K562 (cell line): ENCODE measurements around the gene PHPT1. TPM values are rescaled to one million over a fixed set of nuclear protein-coding genes. Genes with fewer than 3 reads are reported as not detected.
A peak's percentile ranks its signal among the peaks of the same experiment; 100 is the strongest.

ENCODE experiments used
- BRD4 ChIP-seq: fragments of 200-600 bp; sonication (generic); IDR thresholded peaks from 2 replicates; pipeline ENCODE4 v1.6.1; 2017; ENCODE audit warnings: inconsistent platforms
- NR2C2 ChIP-seq, 2 experiments: fragments of 200-800 bp in 1 of 2; sonication (Bioruptor generic) in 1 of 2; sonication (generic) in 1 of 2; formaldehyde crosslinking in 1 of 2; IDR thresholded peaks; 2 replicates each; pipeline versions ENCODE4 v1.6.1 to v1.8.0; 2016 to 2022; ENCODE audit warnings: mild to moderate bottlenecking in 1 of 2, missing compliant biosample characterization in 1 of 2, missing genetic modification characterization in 1 of 2, missing genetic modification reagents in 1 of 2
- PREB ChIP-seq: sonication (generic); formaldehyde crosslinking; IDR thresholded peaks from 2 replicates; pipeline ENCODE4 v1.8.1; 2023; ENCODE audit warnings: mild to moderate bottlenecking, missing genetic modification reagents
- SAFB ChIP-seq: fragments of 200-400 bp; formaldehyde crosslinking; IDR thresholded peaks from 2 replicates; pipeline ENCODE4 v1.6.1; 2017; ENCODE audit warnings: low read depth, low read length, borderline replicate concordance
- SMAD3 ChIP-seq: fragments of 450-650 bp; formaldehyde crosslinking; conservative IDR thresholded peaks from 2 replicates; pipeline ENCODE4 v1.4.0; 2020; ENCODE audit warnings: mild to moderate bottlenecking
- TFAP4 ChIP-seq: sonication (generic); formaldehyde crosslinking; IDR thresholded peaks from 2 replicates; pipeline ENCODE4 v1.8.0; 2022; ENCODE audit warnings: missing genetic modification reagents, mild to moderate bottlenecking, moderate library complexity, borderline replicate concordance
- U2AF1 ChIP-seq: fragments of 200-400 bp; formaldehyde crosslinking; optimal IDR thresholded peaks from 2 replicates; pipeline ENCODE3; 2017; ENCODE audit warnings: mild to moderate bottlenecking, low read depth, low read length, moderate library complexity
- ZBTB1 ChIP-seq: sonication (generic); formaldehyde crosslinking; IDR thresholded peaks from 2 replicates; pipeline ENCODE4 v1.8.1; 2023; ENCODE audit warnings: missing genetic modification reagents, low read depth, mild to moderate bottlenecking, borderline replicate concordance
- ZBTB40 ChIP-seq, 2 experiments: fragments of 450-650 bp in 1 of 2; sonication (generic) in 1 of 2; formaldehyde crosslinking in 1 of 2; IDR thresholded peaks; 2 replicates each; pipeline versions ENCODE4 v1.7.1 to v1.9.0; 2016 to 2022; ENCODE audit warnings: inconsistent platforms in 1 of 2, mild to moderate bottlenecking in 1 of 2, missing genetic modification reagents in 1 of 2
- ZNF212 ChIP-seq: fragments of 450-650 bp; formaldehyde crosslinking; IDR thresholded peaks from 2 replicates; pipeline ENCODE4 v1.4.0; 2020; ENCODE audit warnings: mild to moderate bottlenecking
- ZNF354B ChIP-seq: fragments of 250-450 bp; sonication (Bioruptor Pico); IDR thresholded peaks from 2 replicates; pipeline ENCODE4 v1.4.0; 2020
- ZNF511 ChIP-seq: sonication (generic); formaldehyde crosslinking; IDR thresholded peaks from 2 replicates; pipeline ENCODE4 v1.8.0; 2022; ENCODE audit warnings: mild to moderate bottlenecking, missing genetic modification reagents
- ZNF561 ChIP-seq: fragments of 450-650 bp; formaldehyde crosslinking; conservative IDR thresholded peaks from 2 replicates; pipeline ENCODE4 v1.4.0; 2020; ENCODE audit warnings: mild to moderate bottlenecking, moderate library complexity
- ZNF717 ChIP-seq: fragments of 250-450 bp; sonication (Bioruptor Pico); IDR thresholded peaks from 2 replicates; pipeline ENCODE4 v1.5.0; 2021
- polyA plus RNA-seq, 8 experiments: library from polyadenylated mRNA; depleted of rRNA in 4 of 8; stranded (reverse) in 5 of 8; unstranded in 3 of 8; fragments of >200 nt; fragmentation: Nextera tagmentation in 2 of 8; fragmentation: Illumina TruSeq in 1 of 8; extraction: Ambion mirVana in 2 of 8; extraction: Trizol in 1 of 8; gene quantifications; 2 replicates each; pipeline versions ENCODE4 v1.2.1 to v1.2.3, GENCODE V29; 2011 to 2014; ENCODE audit warnings: inconsistent platforms in 1 of 8, missing spikeins in 1 of 8
- total RNA-seq, 7 experiments: library from RNA; depleted of rRNA in 6 of 7; stranded (reverse); fragments of >200 nt in 6 of 7; fragmentation: Illumina TruSeq in 2 of 7; extraction: Trizol in 2 of 7; gene quantifications; 2 replicates each; pipeline versions ENCODE4 v1.2.1 to v1.2.3, GENCODE V29; 2011 to 2021; ENCODE audit warnings: low replicate concordance in 1 of 7

Gene PHPT1
- total and polyA plus RNA-seq, 9 of the 15 experiments (the other 6 are each of a cell fraction or from before 2014, with no cell fraction given): 20.9 to 166 (median 129) TPM

GRCh38 chr9:136886610-136887597 is 37.7 kb downstream of the PHPT1 start (continued):
- TF ChIP-seq TFAP4 (CRISPR knock-in tag) (peak; percentile 35), ZNF561 (CRISPR knock-in tag) (no peak), ZNF354B (no peak), SMAD3 (CRISPR knock-in tag) (no peak), U2AF1 (peak; percentile 22), ZBTB40 (IDR thresholded peaks at IDR 0.05) (no peak; the same call in 1 of the 2 replicates), ZBTB40 (CRISPR knock-in tag; IDR thresholded peaks at IDR 0.05) (no peak), BRD4 (no peak), PREB (no peak), ZNF511 (CRISPR knock-in tag) (no peak), NR2C2 (CRISPR knock-in tag; IDR thresholded peaks at IDR 0.05) (no peak), NR2C2 (tag; IDR thresholded peaks at IDR 0.05) (no peak; the same call in 1 of the 2 replicates), ZBTB1 (CRISPR knock-in tag) (no peak), ZNF717 (0 out of 2 replicates have a peak, but pooled peaks have one; percentile 33), ZNF212 (no peak), SAFB (peak; percentile 92)
